A673 (cell line): ENCODE measurements around the gene GPN3.

Source experiments
- EZH2 ChIP-seq: fragments of 200-600 bp; sonication (generic); IDR thresholded peaks from 2 replicates; pipeline ENCODE4 v1.6.1; 2017; ENCODE audit warnings: borderline replicate concordance, low read depth, mild to moderate bottlenecking, mixed read lengths, antibody characterized with exemption, low read length; ENCODE audit not compliant: poor library complexity, severe bottlenecking
- TF ChIP-seq, protein P1 (sequence below): fragments of 300-800, 200-600 bp; sonication (generic); conservative IDR thresholded peaks from 2 replicates; pipeline ENCODE4 v1.5.1; 2017; ENCODE audit warnings: low read depth, mild to moderate bottlenecking, antibody characterized with exemption, low read length, moderate library complexity, mixed read lengths

DNA sequence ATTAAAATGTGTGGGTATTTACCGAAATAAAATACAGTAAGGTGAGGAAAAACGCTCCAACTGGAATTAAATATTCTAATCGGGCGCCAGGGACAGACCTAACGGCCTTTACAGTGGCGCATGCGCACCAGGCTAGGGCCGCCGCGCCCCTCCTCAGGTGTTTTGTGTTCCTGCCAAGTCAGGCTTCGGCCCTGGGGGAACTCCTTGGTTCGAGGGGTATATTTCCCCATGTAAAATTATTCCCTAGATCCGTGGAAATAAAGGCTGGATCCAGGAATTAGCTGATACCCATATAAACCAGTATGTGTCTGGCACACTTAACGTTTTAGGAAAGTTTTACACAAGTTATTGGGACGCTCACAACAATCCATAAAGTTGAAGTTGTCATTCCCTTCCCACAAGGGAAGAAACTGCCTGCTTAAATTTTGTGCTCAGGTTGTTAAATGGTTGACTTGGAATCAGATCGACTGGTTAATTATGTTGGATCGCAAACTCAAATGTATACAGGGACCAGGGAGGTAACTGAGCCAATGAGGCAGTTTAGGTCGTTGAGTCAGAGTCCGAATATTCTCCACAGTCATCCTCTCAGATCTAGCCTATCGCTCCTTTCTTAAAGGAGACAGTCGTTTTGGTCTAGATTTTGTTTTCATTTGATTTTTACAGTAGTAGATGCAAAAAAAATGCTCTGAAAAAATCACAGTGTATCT, 63.9 kb downstream of the GPN3 start:
- TF ChIP-seq, protein P1, sequence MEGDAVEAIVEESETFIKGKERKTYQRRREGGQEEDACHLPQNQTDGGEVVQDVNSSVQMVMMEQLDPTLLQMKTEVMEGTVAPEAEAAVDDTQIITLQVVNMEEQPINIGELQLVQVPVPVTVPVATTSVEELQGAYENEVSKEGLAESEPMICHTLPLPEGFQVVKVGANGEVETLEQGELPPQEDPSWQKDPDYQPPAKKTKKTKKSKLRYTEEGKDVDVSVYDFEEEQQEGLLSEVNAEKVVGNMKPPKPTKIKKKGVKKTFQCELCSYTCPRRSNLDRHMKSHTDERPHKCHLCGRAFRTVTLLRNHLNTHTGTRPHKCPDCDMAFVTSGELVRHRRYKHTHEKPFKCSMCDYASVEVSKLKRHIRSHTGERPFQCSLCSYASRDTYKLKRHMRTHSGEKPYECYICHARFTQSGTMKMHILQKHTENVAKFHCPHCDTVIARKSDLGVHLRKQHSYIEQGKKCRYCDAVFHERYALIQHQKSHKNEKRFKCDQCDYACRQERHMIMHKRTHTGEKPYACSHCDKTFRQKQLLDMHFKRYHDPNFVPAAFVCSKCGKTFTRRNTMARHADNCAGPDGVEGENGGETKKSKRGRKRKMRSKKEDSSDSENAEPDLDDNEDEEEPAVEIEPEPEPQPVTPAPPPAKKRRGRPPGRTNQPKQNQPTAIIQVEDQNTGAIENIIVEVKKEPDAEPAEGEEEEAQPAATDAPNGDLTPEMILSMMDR: no peak
- TF ChIP-seq EZH2: no peak
